H9 (cell line): Measurements from ENCODE around the gene COQ5. TPM values are rescaled to one million over a fixed set of nuclear protein-coding genes. Genes with fewer than 3 reads are reported as not detected.

Experiments used
- DNase-seq: peaks from one replicate; pipeline ENCODE4 v3.0.0-alpha.2; 2017
- H2AFZ ChIP-seq: one replicate; pipeline ENCODE4 v1.6.1; 2013; ENCODE audit warnings: mild to moderate bottlenecking, low read length, control low read depth, moderate library complexity
- H2AK5ac ChIP-seq: 2 replicates; pipeline ENCODE4 v1.6.1; 2013; ENCODE audit warnings: low read length, control low read depth, mixed read lengths; ENCODE audit not compliant: insufficient read length
- H2BK120ac ChIP-seq: one replicate; pipeline ENCODE4 v1.6.1; 2013; ENCODE audit warnings: low read depth, mild to moderate bottlenecking, low read length, control low read depth, inconsistent platforms; ENCODE audit not compliant: poor library complexity, severe bottlenecking
- H2BK12ac ChIP-seq: 2 replicates; pipeline ENCODE4 v1.6.1; 2013; ENCODE audit warnings: low read length, control low read depth, mixed read lengths, low read depth; ENCODE audit not compliant: insufficient read length
- H2BK15ac ChIP-seq: 2 replicates; pipeline ENCODE4 v1.6.1; 2013; ENCODE audit warnings: low read depth, low read length, control low read depth
- H2BK20ac ChIP-seq: one replicate; pipeline ENCODE4 v1.6.1; 2013; ENCODE audit warnings: low read depth, mild to moderate bottlenecking, low read length, control low read depth, inconsistent platforms; ENCODE audit not compliant: poor library complexity, severe bottlenecking
- H2BK5ac ChIP-seq: 2 replicates; pipeline ENCODE4 v1.6.1; 2013; ENCODE audit warnings: low read length, control low read depth, mixed read lengths; ENCODE audit not compliant: insufficient read length
- H3K14ac ChIP-seq: 2 replicates; pipeline ENCODE4 v1.6.1; 2013; ENCODE audit warnings: low read length, control low read depth; ENCODE audit not compliant: insufficient read depth
- H3K18ac ChIP-seq: 2 replicates; pipeline ENCODE4 v1.6.1; 2013; ENCODE audit warnings: low read depth, mild to moderate bottlenecking, mixed read lengths, low read length, control low read depth; ENCODE audit not compliant: insufficient read length
- H3K23ac ChIP-seq: 2 replicates; pipeline ENCODE4 v1.6.1; 2013; ENCODE audit warnings: low read length, control low read depth, mixed read lengths, low read depth; ENCODE audit not compliant: insufficient read length
- H3K23me2 ChIP-seq: 2 replicates; pipeline ENCODE4 v1.6.1; 2013; ENCODE audit warnings: low read depth, mild to moderate bottlenecking, mixed read lengths, low read length, control low read depth; ENCODE audit not compliant: insufficient read length, poor library complexity, severe bottlenecking
- H3K27ac ChIP-seq: 2 replicates; pipeline ENCODE4 v1.5.1; 2013; ENCODE audit warnings: low read length, control low read depth, mixed read lengths, low read depth; ENCODE audit not compliant: insufficient read length
- H3K27me3 ChIP-seq: 2 replicates; pipeline ENCODE4 v1.6.1; 2013; ENCODE audit warnings: low read length, control low read depth, inconsistent platforms; ENCODE audit not compliant: insufficient read depth
- H3K4ac ChIP-seq: 2 replicates; pipeline ENCODE4 v1.6.1; 2013; ENCODE audit warnings: low read depth, mild to moderate bottlenecking, control low read depth, inconsistent platforms, low read length, moderate library complexity
- H3K4me1 ChIP-seq: 2 replicates; pipeline ENCODE4 v1.6.1; 2013; ENCODE audit warnings: low read length, control low read depth, inconsistent platforms; ENCODE audit not compliant: insufficient read depth
- H3K4me2 ChIP-seq: 2 replicates; pipeline ENCODE4 v1.6.1; 2013; ENCODE audit warnings: low read length, control low read depth, mixed read lengths; ENCODE audit not compliant: insufficient read length, insufficient read depth
- H3K56ac ChIP-seq: 2 replicates; pipeline ENCODE4 v1.6.1; 2013; ENCODE audit warnings: low read depth, mild to moderate bottlenecking, mixed read lengths, low read length, control low read depth; ENCODE audit not compliant: insufficient read length
- H3K79me1 ChIP-seq: 2 replicates; pipeline ENCODE4 v1.6.1; 2013; ENCODE audit warnings: low read depth, mild to moderate bottlenecking, moderate library complexity, low read length, control low read depth, inconsistent platforms; ENCODE audit not compliant: insufficient read depth, poor library complexity, severe bottlenecking
- H3K79me2 ChIP-seq: 2 replicates; pipeline ENCODE4 v1.6.1; 2013; ENCODE audit warnings: low read length, control low read depth, inconsistent platforms; ENCODE audit not compliant: insufficient read depth
- H3K9ac ChIP-seq: 2 replicates; pipeline ENCODE4 v1.6.1; 2013; ENCODE audit warnings: low read length, control low read depth, mixed read lengths; ENCODE audit not compliant: insufficient read length; ENCODE audit errors: extremely low read depth
- H3K9me3 ChIP-seq: one replicate; pipeline ENCODE4 v1.6.1; 2013; ENCODE audit warnings: low read depth, low read length, inconsistent platforms; ENCODE audit not compliant: control insufficient read depth
- H3T11ph ChIP-seq: one replicate; pipeline ENCODE4 v1.6.1; 2013; ENCODE audit warnings: mild to moderate bottlenecking, low read length, control low read depth, inconsistent platforms
- H4K20me1 ChIP-seq: one replicate; pipeline ENCODE4 v1.6.1; 2013; ENCODE audit not compliant: control insufficient read depth, insufficient read length, insufficient read depth
- H4K5ac ChIP-seq: 2 replicates; pipeline ENCODE4 v1.6.1; 2013; ENCODE audit warnings: low read depth, mild to moderate bottlenecking, mixed read lengths, low read length, control low read depth; ENCODE audit not compliant: insufficient read length
- H4K8ac ChIP-seq: replicated peaks from 2 replicates; pipeline ENCODE4 v1.6.1; 2013; ENCODE audit warnings: low read length, control low read depth, mixed read lengths, low read depth; ENCODE audit not compliant: insufficient read length
- H4K91ac ChIP-seq: 2 replicates; pipeline ENCODE4 v1.6.1; 2013; ENCODE audit warnings: low read depth, mild to moderate bottlenecking, moderate library complexity, mixed read lengths, low read length, control low read depth; ENCODE audit not compliant: insufficient read length
- H3K27ac Mint-ChIP-seq, 3 experiments: 2 replicates in 2 of 3; 3 replicates in 1 of 3; pipeline ENCODE4 v1.8.0; 2020 to 2021; ENCODE audit warnings: mixed read lengths in 3 of 3, mild to moderate bottlenecking in 1 of 3, moderate library complexity in 1 of 3
- H3K27me3 Mint-ChIP-seq: 2 replicates; pipeline ENCODE4 v1.8.0; 2021; ENCODE audit warnings: low read depth, mild to moderate bottlenecking, moderate library complexity, mixed read lengths
- H3K36me3 Mint-ChIP-seq, 3 experiments: 2 replicates in 2 of 3; 3 replicates in 1 of 3; pipeline ENCODE4 v1.8.0; 2020 to 2021; ENCODE audit warnings: low read depth in 3 of 3, mixed read lengths in 3 of 3; ENCODE audit not compliant: insufficient read depth in 1 of 3
- H3K4me1 Mint-ChIP-seq, 2 experiments: 2 replicates each; pipeline ENCODE4 v1.8.0; 2020; ENCODE audit warnings: mixed read lengths in 2 of 2
- H3K4me3 Mint-ChIP-seq, 2 experiments: 2 replicates in 1 of 2; 3 replicates in 1 of 2; pipeline ENCODE4 v1.8.0; 2020 to 2021; ENCODE audit warnings: mild to moderate bottlenecking in 2 of 2, mixed read lengths in 2 of 2, moderate library complexity in 1 of 2
- H3K9me3 Mint-ChIP-seq, 2 experiments: 2 replicates in 1 of 2; 3 replicates in 1 of 2; pipeline ENCODE4 v1.8.0; 2020; ENCODE audit warnings: mild to moderate bottlenecking in 2 of 2, mixed read lengths in 2 of 2, moderate library complexity in 1 of 2
- WGBS: extraction: QIAGEN DNeasy Blood & Tissue Kit; methylation state at CpG from one replicate; pipeline ENCODE4 v1.1.7; 2013; ENCODE audit warnings: missing lambda C conversion rate, low lambda C conversion rate, mixed read lengths; ENCODE audit not compliant: insufficient read length; ENCODE audit errors: extremely low coverage; 5-methylcytosine and 5-hydroxymethylcytosine counted together
- total RNA-seq: library from RNA; stranded (reverse); gene quantifications from 2 replicates; pipeline ENCODE4 v1.2.1, GENCODE V29; 2021
- TF ChIP-seq, protein P1 (sequence below): fragments of 200-600 bp; sonication (generic); conservative IDR thresholded peaks from 3 replicates; pipeline ENCODE4 v1.8.0; 2021; ENCODE audit warnings: antibody characterized with exemption, mild to moderate bottlenecking

COQ5 gene
- total RNA-seq, 1 experiment from 2014 or later = 34.8 TPM

DNA sequence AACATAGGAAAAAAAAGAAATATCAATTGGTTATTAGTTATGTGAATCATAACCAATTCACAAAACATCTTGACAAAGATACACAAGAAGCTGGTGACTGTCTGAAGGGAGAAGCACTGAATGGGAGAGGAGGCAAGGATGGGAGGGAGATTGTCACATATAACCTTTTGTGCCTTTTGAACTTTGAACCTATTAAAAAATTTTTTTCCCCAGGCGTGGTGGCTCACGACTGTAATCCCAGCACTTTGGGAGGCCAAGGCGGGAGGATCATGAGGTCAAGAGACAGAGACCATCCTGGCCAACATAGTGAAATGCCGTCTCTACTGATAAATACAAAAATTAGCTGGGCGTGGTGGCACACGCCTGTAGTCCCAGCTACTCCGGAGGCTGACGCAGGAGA lies 20.4 kb downstream of the COQ5 start:
- WGBS = no CpG with 5 or more reads among the region's 8 CpGs
- Histone ChIP-seq H4K20me1 (no peaks in the 10 kb centered on the region), H3K27ac (no peak overlapping the region), H2BK15ac (no peak overlapping the region), H2BK120ac (no peak overlapping the region), H2BK20ac (no peak overlapping the region), H2AFZ (no peak overlapping the region), H3K27me3 (no peaks in the 10 kb centered on the region), H3T11ph (no peak overlapping the region), H3K4me1 (peaks cover 4% of the 10 kb centered on the region; the same call in 1 of the 2 replicates), H3K79me2 (no peaks in the 10 kb centered on the region), H4K91ac (no peak overlapping the region), H2BK12ac (no peak overlapping the region), H3K18ac (no peak overlapping the region), H2AK5ac (no peak overlapping the region), H4K5ac (no peak overlapping the region), H3K4ac (no peak overlapping the region), H4K8ac (no peak overlapping the region), H3K23ac (no peak overlapping the region), H3K4me2 (no peak overlapping the region), H2BK5ac (no peak overlapping the region), H3K14ac (no peak overlapping the region), H3K9me3 (no peaks in the 10 kb centered on the region), H3K9ac (no peak overlapping the region), H3K56ac (no peak overlapping the region), H3K23me2 (no peaks in the 10 kb centered on the region), H3K79me1 (no peaks in the 10 kb centered on the region)
- no peaks in the 10 kb centered on the region for H3K27me3 Mint-ChIP-seq
- peaks cover 13 to 14% of the 10 kb centered on the region in 2 experiments for H3K4me1 Mint-ChIP-seq
- TF ChIP-seq, protein P1, sequence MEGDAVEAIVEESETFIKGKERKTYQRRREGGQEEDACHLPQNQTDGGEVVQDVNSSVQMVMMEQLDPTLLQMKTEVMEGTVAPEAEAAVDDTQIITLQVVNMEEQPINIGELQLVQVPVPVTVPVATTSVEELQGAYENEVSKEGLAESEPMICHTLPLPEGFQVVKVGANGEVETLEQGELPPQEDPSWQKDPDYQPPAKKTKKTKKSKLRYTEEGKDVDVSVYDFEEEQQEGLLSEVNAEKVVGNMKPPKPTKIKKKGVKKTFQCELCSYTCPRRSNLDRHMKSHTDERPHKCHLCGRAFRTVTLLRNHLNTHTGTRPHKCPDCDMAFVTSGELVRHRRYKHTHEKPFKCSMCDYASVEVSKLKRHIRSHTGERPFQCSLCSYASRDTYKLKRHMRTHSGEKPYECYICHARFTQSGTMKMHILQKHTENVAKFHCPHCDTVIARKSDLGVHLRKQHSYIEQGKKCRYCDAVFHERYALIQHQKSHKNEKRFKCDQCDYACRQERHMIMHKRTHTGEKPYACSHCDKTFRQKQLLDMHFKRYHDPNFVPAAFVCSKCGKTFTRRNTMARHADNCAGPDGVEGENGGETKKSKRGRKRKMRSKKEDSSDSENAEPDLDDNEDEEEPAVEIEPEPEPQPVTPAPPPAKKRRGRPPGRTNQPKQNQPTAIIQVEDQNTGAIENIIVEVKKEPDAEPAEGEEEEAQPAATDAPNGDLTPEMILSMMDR = no peak
- no peak overlapping the region for H3K4me3 Mint-ChIP-seq
- DNase-seq = no peak
- peaks cover 22 to 42% (median 39%) of the 10 kb centered on the region in 3 experiments; a peak in 6 of 7 replicates for H3K36me3 Mint-ChIP-seq
- no peaks in the 10 kb centered on the region for H3K9me3 Mint-ChIP-seq
- H3K27ac Mint-ChIP-seq = no peak overlapping the region
